Ishikawa (cell line): ENCODE data around the gene GPR55.

Experiments
- CEBPB ChIP-seq: IDR thresholded peaks from 2 replicates; pipeline ENCODE4 v1.6.1; 2012
- CREB1 ChIP-seq: IDR thresholded peaks from 2 replicates; pipeline ENCODE4 v1.6.1; 2012; ENCODE audit warnings: low read depth
- EGR1 ChIP-seq: IDR thresholded peaks from 2 replicates; pipeline ENCODE4 v1.6.1; 2012
- EP300 ChIP-seq: IDR thresholded peaks from 2 replicates; pipeline ENCODE4 v1.6.1; 2012; ENCODE audit warnings: borderline replicate concordance
- FOXM1 ChIP-seq: IDR thresholded peaks from 2 replicates; pipeline ENCODE4 v1.6.1; 2012; ENCODE audit warnings: low read depth, borderline replicate concordance
- NFIC ChIP-seq: IDR thresholded peaks from 2 replicates; pipeline ENCODE4 v1.6.1; 2012
- RAD21 ChIP-seq: IDR thresholded peaks from 2 replicates; pipeline ENCODE4 v1.6.1; 2012; ENCODE audit warnings: low read depth
- TAF1 ChIP-seq: IDR thresholded peaks from 2 replicates; pipeline ENCODE4 v1.6.1; 2012; ENCODE audit warnings: low read depth, mild to moderate bottlenecking
- TCF12 ChIP-seq: IDR thresholded peaks from 2 replicates; pipeline ENCODE4 v1.6.1; 2012; ENCODE audit warnings: low read depth
- TEAD4 ChIP-seq: IDR thresholded peaks from 2 replicates; pipeline ENCODE4 v1.6.1; 2012
- YY1 ChIP-seq: IDR thresholded peaks from 2 replicates; pipeline ENCODE4 v1.6.1; 2012; ENCODE audit warnings: low read depth
- ZBTB7A ChIP-seq: IDR thresholded peaks from 2 replicates; pipeline ENCODE4 v1.6.1; 2012; ENCODE audit warnings: low read depth
- TF ChIP-seq, protein P1 (sequence below): IDR thresholded peaks from 2 replicates; pipeline ENCODE4 v1.6.1; 2012
- TF ChIP-seq, protein P2 (sequence below): IDR thresholded peaks from 2 replicates; pipeline ENCODE4 v1.6.1; 2012; ENCODE audit warnings: low read depth, mild to moderate bottlenecking
- TF ChIP-seq, protein P3 (sequence below): IDR thresholded peaks from 2 replicates; pipeline ENCODE4 v1.6.1; 2012

The GPR55 gene

DNA sequence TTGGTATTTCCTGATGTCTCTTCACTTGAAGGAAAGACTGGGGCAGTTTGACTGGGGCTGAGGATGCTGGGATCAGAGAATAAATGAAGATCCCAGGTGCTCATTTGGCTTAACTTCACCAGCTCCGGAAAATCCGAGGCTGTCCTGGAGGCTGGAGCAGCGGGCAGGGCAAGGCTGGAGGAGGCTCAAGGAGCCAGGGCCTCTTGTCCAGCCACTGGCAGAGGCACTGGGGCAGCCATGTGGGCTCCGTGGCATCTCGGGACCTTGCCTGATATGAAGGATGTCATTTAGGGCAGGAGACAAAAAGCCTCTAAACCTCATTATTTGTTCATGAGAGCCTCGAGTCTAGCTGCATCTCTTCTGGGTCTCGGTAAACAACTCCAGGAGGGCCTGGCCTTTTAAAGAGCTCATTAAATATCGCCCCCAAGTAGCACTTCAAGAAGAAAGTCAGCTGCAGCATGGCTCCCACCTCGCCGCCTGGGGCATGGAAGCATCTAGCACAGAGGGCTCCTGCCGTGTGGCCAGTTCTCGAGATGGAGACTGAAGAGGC is 13.5 kb upstream of the GPR55 start:
- TF ChIP-seq TAF1 (no peak), ZBTB7A (no peak), EP300 (no peak), RAD21 (no peak), TEAD4 (no peak), CREB1 (no peak), TCF12 (no peak), EGR1 (no peak), FOXM1 (no peak)
- TF ChIP-seq, protein P1, sequence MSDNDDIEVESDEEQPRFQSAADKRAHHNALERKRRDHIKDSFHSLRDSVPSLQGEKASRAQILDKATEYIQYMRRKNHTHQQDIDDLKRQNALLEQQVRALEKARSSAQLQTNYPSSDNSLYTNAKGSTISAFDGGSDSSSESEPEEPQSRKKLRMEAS: no peak
- TF ChIP-seq, protein P2, sequence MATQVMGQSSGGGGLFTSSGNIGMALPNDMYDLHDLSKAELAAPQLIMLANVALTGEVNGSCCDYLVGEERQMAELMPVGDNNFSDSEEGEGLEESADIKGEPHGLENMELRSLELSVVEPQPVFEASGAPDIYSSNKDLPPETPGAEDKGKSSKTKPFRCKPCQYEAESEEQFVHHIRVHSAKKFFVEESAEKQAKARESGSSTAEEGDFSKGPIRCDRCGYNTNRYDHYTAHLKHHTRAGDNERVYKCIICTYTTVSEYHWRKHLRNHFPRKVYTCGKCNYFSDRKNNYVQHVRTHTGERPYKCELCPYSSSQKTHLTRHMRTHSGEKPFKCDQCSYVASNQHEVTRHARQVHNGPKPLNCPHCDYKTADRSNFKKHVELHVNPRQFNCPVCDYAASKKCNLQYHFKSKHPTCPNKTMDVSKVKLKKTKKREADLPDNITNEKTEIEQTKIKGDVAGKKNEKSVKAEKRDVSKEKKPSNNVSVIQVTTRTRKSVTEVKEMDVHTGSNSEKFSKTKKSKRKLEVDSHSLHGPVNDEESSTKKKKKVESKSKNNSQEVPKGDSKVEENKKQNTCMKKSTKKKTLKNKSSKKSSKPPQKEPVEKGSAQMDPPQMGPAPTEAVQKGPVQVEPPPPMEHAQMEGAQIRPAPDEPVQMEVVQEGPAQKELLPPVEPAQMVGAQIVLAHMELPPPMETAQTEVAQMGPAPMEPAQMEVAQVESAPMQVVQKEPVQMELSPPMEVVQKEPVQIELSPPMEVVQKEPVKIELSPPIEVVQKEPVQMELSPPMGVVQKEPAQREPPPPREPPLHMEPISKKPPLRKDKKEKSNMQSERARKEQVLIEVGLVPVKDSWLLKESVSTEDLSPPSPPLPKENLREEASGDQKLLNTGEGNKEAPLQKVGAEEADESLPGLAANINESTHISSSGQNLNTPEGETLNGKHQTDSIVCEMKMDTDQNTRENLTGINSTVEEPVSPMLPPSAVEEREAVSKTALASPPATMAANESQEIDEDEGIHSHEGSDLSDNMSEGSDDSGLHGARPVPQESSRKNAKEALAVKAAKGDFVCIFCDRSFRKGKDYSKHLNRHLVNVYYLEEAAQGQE: no peak

DNA sequence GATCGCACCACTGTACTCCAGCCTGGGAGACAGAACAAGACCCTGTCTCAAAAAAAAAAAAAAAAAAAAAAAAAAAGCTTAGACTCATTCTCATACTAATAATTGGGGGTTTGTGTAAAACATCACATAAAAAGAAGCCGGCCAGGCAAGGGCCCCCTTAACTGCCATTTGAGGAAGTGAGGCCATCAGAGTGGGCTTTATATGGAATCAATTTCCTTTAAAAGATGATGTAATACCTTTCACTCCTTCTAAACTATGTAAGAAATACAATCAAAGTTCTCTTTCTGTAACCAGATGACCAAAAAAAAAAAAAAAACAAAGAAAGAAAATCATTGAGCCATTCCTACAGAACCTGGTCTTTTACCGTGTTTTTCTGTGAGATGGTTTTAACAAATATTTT is 13.1 kb upstream of the GPR55 start:
- no peak for TF ChIP-seq TEAD4
- no peak for TF ChIP-seq RAD21
- TF ChIP-seq TCF12: no peak
- TF ChIP-seq TAF1: no peak

DNA sequence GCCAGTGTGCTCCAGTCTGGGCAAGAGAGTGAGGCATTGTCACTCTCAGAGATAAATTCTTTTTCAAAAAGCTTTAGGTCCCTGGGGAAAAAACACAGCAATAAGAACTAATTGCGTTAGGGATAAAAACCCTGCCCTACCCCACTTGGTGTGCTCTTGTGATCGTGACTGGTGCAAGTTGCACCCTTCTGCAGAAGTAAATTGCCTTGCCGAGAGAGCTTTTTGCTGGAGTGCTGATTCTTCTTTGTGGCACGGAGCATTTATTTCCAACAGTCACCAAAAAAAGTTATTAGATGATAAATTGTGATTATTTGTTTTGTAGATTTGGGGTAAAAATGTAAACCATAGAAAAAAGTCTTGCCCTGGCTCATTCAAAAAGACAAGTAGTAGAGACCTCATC is 12.3 kb upstream of the GPR55 start:
- TF ChIP-seq, protein P2: no peak
- TF ChIP-seq NFIC (no peak), EGR1 (no peak), CEBPB (no peak)

DNA sequence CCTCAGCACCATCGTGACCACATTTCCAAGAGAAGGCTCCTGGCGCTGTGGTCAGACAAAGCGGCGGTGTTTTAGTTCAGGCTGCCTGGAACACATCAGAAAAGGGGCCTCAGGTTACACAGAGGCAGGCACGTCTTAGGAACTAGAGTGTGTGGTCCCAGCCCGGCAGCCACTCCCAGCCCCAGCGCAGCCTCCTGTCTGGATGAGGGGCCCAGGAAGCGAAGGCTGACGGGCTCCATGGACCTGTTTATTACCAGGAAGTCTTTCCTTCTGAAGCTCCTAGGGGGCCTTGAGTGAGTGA is 10.0 kb upstream of the GPR55 start:
- TF ChIP-seq EP300 (no peak), CREB1 (no peak), YY1 (no peak), TAF1 (no peak), FOXM1 (no peak), RAD21 (no peak)
- TF ChIP-seq, protein P1: no peak
- TF ChIP-seq, protein P2: no peak

DNA sequence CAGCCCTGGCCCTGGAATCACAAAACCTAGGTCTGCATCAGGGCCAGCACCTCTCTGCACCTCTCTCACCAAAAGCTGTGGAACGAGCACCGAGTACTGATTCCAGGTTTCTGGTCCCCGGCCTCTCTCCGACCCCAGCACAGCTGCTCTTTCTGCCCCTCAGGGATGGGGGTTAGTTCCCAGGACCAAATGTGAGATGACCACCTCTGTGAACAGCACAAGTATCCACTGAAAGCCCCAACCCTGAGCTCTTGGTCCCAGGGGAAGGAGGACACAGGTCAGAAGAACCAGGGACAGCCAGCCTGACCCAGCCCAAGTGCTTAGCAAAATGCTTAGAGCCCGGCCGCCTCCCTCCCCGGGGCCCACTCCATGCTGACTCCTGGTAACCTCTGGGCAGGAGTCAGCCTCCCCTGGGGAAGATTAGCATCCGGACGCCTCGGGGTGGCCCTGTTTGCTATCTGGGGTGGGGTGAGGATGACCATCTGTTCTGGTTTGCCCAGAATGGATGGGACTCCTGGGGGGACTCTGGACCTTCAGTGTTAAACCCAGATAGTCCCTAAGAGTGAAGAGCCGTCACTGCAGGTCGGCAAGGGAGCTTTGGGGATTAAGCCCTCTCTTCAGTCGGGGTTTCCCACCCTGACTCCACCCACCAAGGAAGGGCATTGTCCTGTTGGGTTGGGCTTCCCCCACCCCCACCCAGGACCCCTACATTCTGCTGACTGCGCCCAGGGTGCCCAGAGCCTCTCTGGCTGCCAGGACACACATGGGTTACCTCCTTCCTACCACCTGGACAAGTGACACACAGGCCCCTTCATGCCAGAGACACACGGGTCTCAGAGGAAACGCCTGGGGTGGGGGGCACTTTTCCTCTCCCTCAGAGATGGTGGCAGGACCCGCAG is 9.4 kb upstream of the GPR55 start:
- TF ChIP-seq EP300: no peak
- no peak for TF ChIP-seq TCF12
- TF ChIP-seq TAF1: no peak
- no peak for TF ChIP-seq RAD21
- TF ChIP-seq, protein P3, sequence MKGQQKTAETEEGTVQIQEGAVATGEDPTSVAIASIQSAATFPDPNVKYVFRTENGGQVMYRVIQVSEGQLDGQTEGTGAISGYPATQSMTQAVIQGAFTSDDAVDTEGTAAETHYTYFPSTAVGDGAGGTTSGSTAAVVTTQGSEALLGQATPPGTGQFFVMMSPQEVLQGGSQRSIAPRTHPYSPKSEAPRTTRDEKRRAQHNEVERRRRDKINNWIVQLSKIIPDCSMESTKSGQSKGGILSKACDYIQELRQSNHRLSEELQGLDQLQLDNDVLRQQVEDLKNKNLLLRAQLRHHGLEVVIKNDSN: no peak
- TF ChIP-seq, protein P2: no peak
- TF ChIP-seq CREB1: no peak
- TF ChIP-seq NFIC: no peak
- no peak for TF ChIP-seq FOXM1
- no peak for TF ChIP-seq CEBPB
- no peak for TF ChIP-seq TEAD4
- no peak for TF ChIP-seq ZBTB7A
- no peak for TF ChIP-seq YY1
- no peak for TF ChIP-seq EGR1
- TF ChIP-seq, protein P1: no peak
